WI38 (cell line): Measurements from ENCODE around the gene LRRFIP2.

Experiments used
- H3K4me3 ChIP-seq: 2 replicates; pipeline ENCODE4 v1.5.1; 2011; ENCODE audit warnings: low read depth, mild to moderate bottlenecking, control low read depth, low read length
- CTCF ChIP-seq: IDR thresholded peaks from 2 replicates; pipeline ENCODE4 v1.5.1; 2012; ENCODE audit warnings: low read depth, mild to moderate bottlenecking, control low read depth, low read length

LRRFIP2 gene

GRCh38 chr3:37094636-37095035 lies 79.7 kb downstream of the LRRFIP2 start:
- TF ChIP-seq CTCF = no peak
- no peak overlapping the region for H3K4me3 ChIP-seq

GRCh38 chr3:37093481-37093880 lies 80.9 kb downstream of the LRRFIP2 start:
- no peak for TF ChIP-seq CTCF
- no peak overlapping the region for H3K4me3 ChIP-seq

- no peak overlapping the region for H3K4me3 ChIP-seq
- TF ChIP-seq CTCF = no peak
Measured at GRCh38 chr3:37092484-37092883, 81.9 kb downstream of the LRRFIP2 start.

- TF ChIP-seq CTCF = no peak
- no peak overlapping the region for H3K4me3 ChIP-seq
Measured at GRCh38 chr3:37087870-37088269, 86.5 kb downstream of the LRRFIP2 start.

GRCh38 chr3:37086918-37087317 lies 87.5 kb downstream of the LRRFIP2 start:
- no peak overlapping the region for H3K4me3 ChIP-seq

GRCh38 chr3:37082317-37082716 lies 92.1 kb downstream of the LRRFIP2 start:
- H3K4me3 ChIP-seq = no peak overlapping the region
- TF ChIP-seq CTCF = no peak

More at GRCh38 chr3:37086918-37087317, 87.5 kb downstream of the LRRFIP2 start:
- TF ChIP-seq CTCF = no peak

- TF ChIP-seq CTCF = no peak
- H3K4me3 ChIP-seq = no peak overlapping the region
Measured at GRCh38 chr3:37075955-37076354, 98.4 kb downstream of the LRRFIP2 start.
